Measurements from ENCODE around the gene VPS41.

Gene VPS41

GRCh38 chr7:38727184-38727940 is 181.6 kb downstream of the VPS41 start:
- no peak for DNase-seq (ENCODE audit: low spot score)

- DNase-seq (ENCODE audit: low spot score): no peak
Observed at GRCh38 chr7:38723327-38723726, 185.7 kb downstream of the VPS41 start.

GRCh38 chr7:38716397-38716796 is 192.6 kb downstream of the VPS41 start:
- DNase-seq (ENCODE audit: low spot score): no peak

- no peak for DNase-seq (ENCODE audit: low spot score)
Observed at GRCh38 chr7:38709123-38709522, 199.9 kb downstream of the VPS41 start.

- DNase-seq (ENCODE audit: low spot score): no peak
Observed at GRCh38 chr7:38704751-38705150, 204.2 kb downstream of the VPS41 start.

DNA sequence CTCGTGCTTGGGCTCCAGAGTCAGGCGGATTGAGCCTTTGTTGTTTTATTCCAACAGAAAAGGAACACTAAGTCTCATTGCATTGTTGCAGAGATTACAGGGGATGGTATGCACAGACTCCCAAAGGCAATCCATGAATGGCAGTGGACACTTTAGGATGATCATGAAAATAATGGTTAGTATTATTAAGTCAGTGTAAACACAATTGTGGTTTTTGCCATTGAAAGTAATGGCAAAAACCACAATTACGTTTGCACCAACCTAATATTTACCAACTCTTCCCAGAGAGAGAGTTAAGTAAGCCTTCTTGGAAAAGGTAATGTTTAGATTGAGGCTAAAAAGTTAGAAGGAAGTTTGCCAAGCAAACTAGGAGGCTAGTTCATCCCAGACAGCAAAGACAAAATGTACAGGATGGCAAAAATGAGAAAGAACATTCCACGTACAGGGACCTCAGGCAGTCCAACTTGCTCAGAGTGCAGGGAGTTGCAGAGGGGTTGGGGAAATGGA is 204.9 kb downstream of the VPS41 start:
- no peak for DNase-seq (ENCODE audit: low spot score)

GRCh38 chr7:38703093-38703492 is 205.9 kb downstream of the VPS41 start:
- no peak for DNase-seq (ENCODE audit: low spot score)

DNA sequence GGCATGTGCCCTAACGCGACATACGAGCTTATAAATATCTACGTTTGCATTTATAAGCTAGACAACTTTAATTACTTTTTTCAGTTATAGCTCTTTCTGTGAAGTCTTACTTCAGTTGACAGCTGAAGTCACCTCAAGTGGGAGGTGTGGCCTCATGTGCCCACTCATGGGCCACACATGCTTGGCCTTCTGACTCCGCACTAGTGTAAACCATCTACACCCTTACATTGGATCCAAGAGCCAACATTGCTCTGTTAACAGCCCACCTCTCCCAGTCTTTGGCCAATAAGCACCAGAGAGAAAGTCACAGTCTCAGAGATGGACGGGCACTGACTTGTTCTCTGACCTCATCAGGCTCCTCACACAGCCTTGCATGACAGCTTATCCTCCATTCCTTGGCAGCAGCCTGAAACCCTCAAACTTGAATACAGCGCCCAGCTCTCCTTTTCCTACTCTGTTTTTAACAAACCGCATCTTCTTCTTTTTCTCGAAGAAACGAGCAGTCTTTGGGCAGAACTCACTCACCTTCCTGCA is 206.9 kb downstream of the VPS41 start:
- no peak for DNase-seq (ENCODE audit: low spot score)

DNA sequence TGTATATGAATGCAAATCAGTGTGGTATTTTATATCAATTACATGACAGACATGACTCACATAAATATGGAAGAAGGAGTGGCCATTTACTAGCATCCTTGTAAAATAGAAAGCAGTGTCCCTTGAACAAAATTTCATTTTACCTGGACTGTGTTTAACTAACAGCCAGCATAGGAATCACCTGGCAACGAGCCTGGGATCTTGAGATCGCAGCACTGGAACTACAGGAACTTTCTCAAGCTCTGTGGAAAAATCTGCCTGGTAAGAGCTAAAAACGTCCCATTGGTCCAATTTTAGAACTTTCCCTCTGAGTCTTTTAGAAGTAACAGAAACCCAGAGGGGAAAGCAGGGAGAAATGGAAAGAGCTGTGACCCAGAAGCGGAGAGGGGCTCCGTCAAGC is 208.9 kb downstream of the VPS41 start:
- DNase-seq (ENCODE audit: low spot score): no peak

DNA sequence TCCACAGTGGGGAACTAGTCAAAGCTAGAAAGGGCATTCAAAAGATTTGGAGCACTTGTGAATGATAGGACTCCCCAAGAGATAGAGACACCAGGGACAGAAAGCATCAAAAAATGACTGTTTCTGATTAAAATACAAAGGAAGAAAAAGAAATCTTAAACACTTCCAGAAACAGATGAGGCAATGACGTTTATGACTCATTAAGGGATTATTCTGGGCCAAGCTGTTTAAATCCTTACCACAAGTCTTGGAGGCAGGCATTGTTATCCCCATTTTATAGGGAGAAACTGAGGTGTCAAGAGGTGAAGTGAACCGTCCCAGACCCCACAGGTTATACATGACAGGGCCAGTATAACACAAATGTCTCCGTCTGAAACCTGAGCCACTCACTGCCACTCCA is 209.5 kb downstream of the VPS41 start:
- DNase-seq (ENCODE audit: low spot score): no peak

GRCh38 chr7:38694326-38694725 is 214.7 kb downstream of the VPS41 start:
- DNase-seq (ENCODE audit: low spot score): no peak

DNA sequence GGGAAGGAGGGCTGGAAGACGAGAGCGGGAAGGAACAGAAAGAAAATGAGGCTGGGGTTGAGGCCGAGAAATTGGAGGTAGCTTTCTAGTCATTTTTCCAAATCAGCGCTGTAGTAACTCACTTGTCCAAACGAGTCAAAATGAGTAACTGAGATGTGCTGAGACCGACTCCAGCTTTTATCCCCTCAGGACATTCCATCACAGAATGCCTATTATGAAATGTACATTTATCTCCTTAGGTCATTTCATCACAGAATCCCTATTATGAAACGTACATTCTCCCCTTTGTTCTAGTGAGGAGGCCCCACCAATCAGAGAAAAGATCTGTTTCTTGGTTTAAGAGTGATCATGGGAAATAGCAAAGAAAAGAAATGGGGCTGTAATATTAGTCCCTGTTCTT is 222.1 kb downstream of the VPS41 start:
- no peak for DNase-seq (ENCODE audit: low spot score)

- DNase-seq (ENCODE audit: low spot score): no peak
Observed at GRCh38 chr7:38685851-38686250, 223.1 kb downstream of the VPS41 start.

DNA sequence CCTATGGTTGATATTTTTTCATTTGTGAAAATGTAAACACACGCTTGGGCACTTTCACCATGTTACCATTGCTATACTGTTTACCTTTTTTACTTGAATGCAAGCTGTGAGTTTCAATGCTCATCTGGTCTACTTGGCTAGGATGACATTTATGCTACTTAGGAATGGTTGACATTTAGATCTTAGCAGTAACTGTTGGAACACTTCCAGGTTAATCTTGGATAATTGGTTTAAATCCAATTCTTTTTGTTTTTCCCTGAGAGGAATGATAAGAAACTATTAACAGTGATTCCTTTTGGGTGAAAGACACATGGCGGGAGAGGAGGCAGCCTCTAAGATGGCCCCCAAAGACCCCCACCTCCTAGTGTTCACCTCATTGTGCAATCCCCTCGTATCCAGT is 226.4 kb downstream of the VPS41 start:
- DNase-seq (ENCODE audit: low spot score): no peak

DNA sequence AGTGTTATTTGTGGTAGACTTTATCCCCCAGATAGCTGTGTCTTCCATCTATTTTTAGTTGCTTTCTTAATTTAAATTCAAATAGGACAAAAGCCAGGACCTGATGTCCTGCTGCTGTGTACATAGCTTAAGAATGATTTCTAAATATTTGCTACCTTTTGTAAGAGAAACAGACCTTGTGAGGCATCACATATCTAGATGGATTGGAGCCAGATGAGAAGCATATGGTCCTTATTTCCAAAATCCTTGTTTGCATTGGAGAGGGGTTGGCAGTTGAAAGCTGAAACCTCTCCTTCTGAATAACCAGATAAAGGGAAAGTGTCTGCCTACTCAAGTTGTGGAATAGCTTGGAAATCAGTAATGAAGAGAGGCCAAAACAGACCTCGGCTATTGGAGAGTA is 227.1 kb downstream of the VPS41 start:
- DNase-seq (ENCODE audit: low spot score): no peak

DNA sequence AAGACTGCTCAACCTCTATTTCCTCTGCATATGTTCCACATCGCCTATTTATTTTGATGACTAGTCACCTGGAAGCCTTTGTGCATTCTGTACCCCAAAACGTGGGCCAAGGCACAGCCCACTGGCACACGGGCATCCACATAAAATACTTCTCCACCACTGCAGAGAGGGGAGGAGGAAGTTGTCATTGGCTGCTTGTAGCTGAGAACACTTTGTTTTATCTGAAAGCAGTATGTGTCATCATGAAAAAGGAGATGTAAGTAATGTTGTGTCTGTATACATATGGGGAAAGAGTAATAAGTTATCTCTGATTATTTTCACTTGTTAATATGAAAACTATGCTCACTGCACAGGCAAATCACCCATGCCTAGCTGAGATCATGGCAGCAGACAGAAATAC is 229.6 kb downstream of the VPS41 start:
- DNase-seq (ENCODE audit: low spot score): no peak

GRCh38 chr7:38678698-38679054 is 230.3 kb downstream of the VPS41 start:
- DNase-seq (ENCODE audit: low spot score): no peak

DNA sequence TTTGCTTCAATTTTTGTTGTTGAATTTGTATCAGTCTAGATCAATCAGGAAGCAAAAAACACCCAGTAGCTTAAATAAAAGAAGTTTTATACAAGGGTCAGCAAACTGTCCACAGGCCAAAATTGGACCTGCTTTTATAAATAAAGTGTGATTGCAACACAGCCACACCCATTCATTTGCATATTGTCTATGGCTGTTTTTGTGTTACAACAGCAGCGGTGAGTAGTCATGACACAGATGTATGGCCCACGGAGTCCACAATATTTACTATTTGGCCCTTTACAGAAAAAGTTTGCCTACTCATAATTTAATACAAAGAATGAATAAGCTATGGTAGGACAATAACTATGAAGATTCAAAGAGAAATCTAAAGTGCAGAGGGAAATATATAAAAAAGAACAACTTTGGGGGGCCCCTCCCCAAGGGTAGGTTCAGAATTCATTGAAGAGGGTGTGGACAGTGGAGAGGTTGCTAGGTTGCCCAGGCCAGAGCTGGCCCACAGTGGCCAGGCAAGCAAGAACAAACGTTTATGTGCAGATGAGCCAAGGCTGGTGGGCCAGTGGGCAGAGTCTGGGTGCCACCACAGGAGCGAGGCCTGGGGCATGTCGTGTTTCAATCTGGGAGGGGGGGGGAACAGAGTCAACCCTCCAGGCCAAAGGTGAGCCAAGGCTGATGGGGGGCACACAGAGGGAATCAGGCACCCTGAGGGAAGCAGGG is 230.9 kb downstream of the VPS41 start:
- DNase-seq (ENCODE audit: low spot score): no peak

DNA sequence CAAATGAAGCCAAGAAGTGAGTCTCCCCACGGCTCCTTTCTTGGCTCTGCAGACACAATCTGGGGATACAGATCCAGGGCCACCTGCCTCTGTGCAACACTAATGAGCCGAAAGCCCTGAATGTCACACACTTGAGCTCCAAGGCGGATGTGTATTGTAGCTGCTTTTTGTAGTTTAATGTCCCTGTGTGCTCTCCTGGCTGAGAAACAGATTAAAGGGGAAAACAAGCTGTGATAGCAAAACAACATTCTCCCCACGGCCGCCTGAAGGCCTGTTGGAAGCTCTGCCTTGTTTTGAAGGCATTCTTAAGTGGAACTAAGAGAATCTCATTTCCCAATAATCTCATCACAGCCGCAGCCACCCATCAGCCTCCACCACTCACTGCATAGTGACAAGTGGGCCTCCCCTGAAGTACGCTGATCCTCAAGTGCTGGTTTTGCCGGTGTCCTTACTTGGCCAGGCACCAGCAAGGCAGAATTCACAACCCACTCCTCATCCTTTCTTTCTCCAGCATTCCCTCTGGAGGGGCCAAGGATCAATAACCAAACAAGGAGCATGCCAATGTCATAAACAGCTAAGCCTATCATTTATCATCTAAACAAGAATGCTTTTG is 233.4 kb downstream of the VPS41 start:
- DNase-seq (ENCODE audit: low spot score): no peak

DNA sequence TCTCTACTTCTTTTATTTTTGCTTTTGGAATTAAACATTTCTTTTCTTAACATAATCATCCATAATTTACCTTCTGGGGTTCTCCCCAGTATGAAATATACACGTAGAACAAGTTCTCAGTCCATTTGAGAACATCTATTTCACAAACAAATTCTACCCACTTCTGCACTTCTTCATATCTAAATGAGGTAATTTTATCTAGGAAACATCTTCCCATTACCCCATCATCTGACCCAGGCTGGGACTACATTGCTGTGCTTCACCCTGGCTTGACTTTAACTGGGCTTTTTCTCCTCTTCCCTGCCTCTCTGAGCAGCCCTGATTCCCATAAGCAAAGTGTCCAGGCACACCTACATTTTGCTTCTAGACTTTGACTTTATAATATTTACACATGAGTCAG is 234.5 kb downstream of the VPS41 start:
- no peak for DNase-seq (ENCODE audit: low spot score)

- no peak for DNase-seq (ENCODE audit: low spot score)
Observed at GRCh38 chr7:38673795-38674194, 235.2 kb downstream of the VPS41 start.
